Muscle of back (tissue), 11 donors: Measurements from ENCODE around the gene MT1B. TPM values are rescaled to one million over a fixed set of nuclear protein-coding genes. Genes with fewer than 3 reads are reported as not detected.

Experiments
- DNase-seq, 3 donors: peaks; one replicate each; pipeline versions ENCODE4 v3.0.0 to v3.0.0-alpha.2; 2013
- polyA plus RNA-seq, 10 donors: library from polyadenylated mRNA; unstranded; fragments of 120-200 nt; gene quantifications; one replicate each; pipeline ENCODE4 v1.2.1, GENCODE V29; 2013; ENCODE audit not compliant: insufficient read length in 10 of 10

Gene MT1B
- polyA plus RNA-seq, 10 donors = 0.38 to 0.46 TPM; not detected in 8

GRCh38 chr16:56636616-56637413 lies 14.9 kb upstream of the MT1B start:
- no peak for DNase-seq

- peak in 2 of 3 donors; percentile 47 to 64 for DNase-seq
These were observed 13.6 kb upstream of the MT1B start, which contains the start of gene MT1A for GRCh38 chr16:56637814-56638750. MT1A (plus strand) TSS chr16:56638666; CDS start chr16:56638739, 73 bp downstream.

GRCh38 chr16:56639045-56639444 lies 12.6 kb upstream of the MT1B start:
- DNase-seq = no peak

GRCh38 chr16:56640076-56640475 lies 11.6 kb upstream of the MT1B start:
- DNase-seq = no peak

GRCh38 chr16:56641166-56641565 lies 10.5 kb upstream of the MT1B start:
- no peak for DNase-seq

- peak in 1 of 3 donors; percentile 28 for DNase-seq
These were observed 8.5 kb upstream of the MT1B start for GRCh38 chr16:56643080-56643778.

- DNase-seq = no peak
These were observed 7.9 kb upstream of the MT1B start for GRCh38 chr16:56643833-56644232.

GRCh38 chr16:56645311-56645710 lies 6.4 kb upstream of the MT1B start:
- no peak for DNase-seq

- DNase-seq = no peak
These were observed 5.8 kb upstream of the MT1B start for GRCh38 chr16:56645838-56646237.

GRCh38 chr16:56647641-56648431 lies 3.9 kb upstream of the MT1B start:
- no peak for DNase-seq

GRCh38 chr16:56649271-56649670 lies 2.4 kb upstream of the MT1B start:
- DNase-seq = no peak

GRCh38 chr16:56649820-56650219 lies 1.9 kb upstream of the MT1B start:
- DNase-seq = no peak

- DNase-seq = no peak
These were observed 914 bp downstream of the MT1B start for GRCh38 chr16:56652600-56652999.

GRCh38 chr16:56653218-56653617 lies 1.5 kb downstream of the MT1B start:
- no peak for DNase-seq

GRCh38 chr16:56657555-56658326 lies 6.1 kb downstream of the MT1B start, which contains the start of gene MT1F:
MT1F (plus strand) TSS chr16:56657959; CDS start chr16:56658059, 100 bp downstream.
- no peak for DNase-seq

GRCh38 chr16:56658327-56658875 lies 6.7 kb downstream of the MT1B start:
- DNase-seq = no peak

- DNase-seq = no peak
These were observed 11.0 kb downstream of the MT1B start for GRCh38 chr16:56662357-56663354.

- DNase-seq = no peak
These were observed 12.8 kb downstream of the MT1B start for GRCh38 chr16:56664506-56664905.
